SK-N-SH treated with all-trans-retinoic acid at 6 μM for 48 hours (cell line): ENCODE results near the gene DONSON.
"Not testable (repeated sequence)": the region's sequence is repeated elsewhere in the genome, so short reads cannot be mapped to it uniquely, and the experiment has no call there.

ENCODE experiments used
- ATAC-seq: fragments of 200-7000 bp; cut with Tn5 transposase; 3 replicates; pipeline ENCODE4 v1.9.1; 2020; ENCODE audit warnings: mild to moderate bottlenecking, moderate library complexity
- BACH2 ChIP-seq: fragments of 250-450 bp; sonication (Bioruptor Pico); IDR thresholded peaks from 2 replicates; pipeline ENCODE4 v1.9.0; 2021; ENCODE audit warnings: mild to moderate bottlenecking, borderline replicate concordance
- CSDC2 ChIP-seq: fragments of 250-450 bp; sonication (Bioruptor Pico); IDR thresholded peaks from 2 replicates; pipeline ENCODE4 v1.5.0; 2020; ENCODE audit warnings: mild to moderate bottlenecking, moderate library complexity
- GLIS3 ChIP-seq: fragments of 250-450 bp; sonication (Bioruptor Pico); IDR thresholded peaks from 2 replicates; pipeline ENCODE4 v1.5.0; 2020; ENCODE audit warnings: mild to moderate bottlenecking, moderate library complexity
- ISL1 ChIP-seq: fragments of 250-450 bp; sonication (Bioruptor Pico); IDR thresholded peaks from 2 replicates; pipeline ENCODE4 v2.1.2; 2022; ENCODE audit warnings: mild to moderate bottlenecking, moderate library complexity
- OSR1 ChIP-seq: fragments of 250-450 bp; sonication (Bioruptor Pico); IDR thresholded peaks from 2 replicates; pipeline ENCODE4 v1.8.0; 2022; ENCODE audit warnings: moderate library complexity, mild to moderate bottlenecking, inconsistent platforms
- PPARA ChIP-seq: fragments of 250-450 bp; sonication (Bioruptor Pico); IDR thresholded peaks from 2 replicates; pipeline ENCODE4 v1.5.0; 2020; ENCODE audit warnings: mild to moderate bottlenecking, borderline replicate concordance
- RARB ChIP-seq: fragments of 250-450 bp; sonication (Bioruptor Pico); IDR thresholded peaks from 2 replicates; pipeline ENCODE4 v1.8.0; 2021; ENCODE audit warnings: mild to moderate bottlenecking, moderate library complexity
- SNAI2 ChIP-seq: fragments of 250-450 bp; sonication (Bioruptor Pico); IDR thresholded peaks from 2 replicates; pipeline ENCODE4 v1.5.0; 2020; ENCODE audit warnings: mild to moderate bottlenecking, moderate library complexity
- TCF4 ChIP-seq: fragments of 250-450 bp; sonication (Bioruptor Pico); IDR thresholded peaks from 2 replicates; pipeline ENCODE4 v1.8.0; 2021; ENCODE audit warnings: mild to moderate bottlenecking, moderate library complexity, borderline replicate concordance
- TOX ChIP-seq: fragments of 250-450 bp; sonication (Bioruptor Pico); IDR thresholded peaks from 2 replicates; pipeline ENCODE4 v1.8.0; 2021; ENCODE audit warnings: mild to moderate bottlenecking, moderate library complexity, borderline replicate concordance
- ZC3H10 ChIP-seq: fragments of 250-450 bp; sonication (Bioruptor Pico); IDR thresholded peaks from 2 replicates; pipeline ENCODE4 v1.5.1; 2021; ENCODE audit warnings: mild to moderate bottlenecking, moderate library complexity
- ZFP30 ChIP-seq: fragments of 450-650 bp; formaldehyde crosslinking; IDR thresholded peaks from 2 replicates; pipeline ENCODE4 v1.5.0; 2022; ENCODE audit warnings: mild to moderate bottlenecking, moderate library complexity
- ZNF565 ChIP-seq: fragments of 450-650 bp; formaldehyde crosslinking; conservative IDR thresholded peaks from 2 replicates; pipeline ENCODE4 v1.5.0; 2020; ENCODE audit warnings: low read depth, mild to moderate bottlenecking, moderate library complexity
- ZNF70 ChIP-seq: fragments of 450-650 bp; formaldehyde crosslinking; IDR thresholded peaks from 2 replicates; pipeline ENCODE4 v1.5.0; 2020; ENCODE audit warnings: mild to moderate bottlenecking, moderate library complexity
- ZNF8 ChIP-seq: fragments of 450-650 bp; formaldehyde crosslinking; IDR thresholded peaks from 2 replicates; pipeline ENCODE4 v1.5.0; 2020; ENCODE audit warnings: mild to moderate bottlenecking, moderate library complexity
- TF ChIP-seq, protein P1 (sequence below): fragments of 250-450 bp; sonication (Bioruptor Pico); IDR thresholded peaks from 2 replicates; pipeline ENCODE4 v1.8.0; 2021; ENCODE audit warnings: low read depth, mild to moderate bottlenecking, moderate library complexity, borderline replicate concordance
- TF ChIP-seq, protein P2 (sequence below): fragments of 250-450 bp; sonication (Bioruptor Pico); IDR thresholded peaks from 2 replicates; pipeline ENCODE4 v1.5.1; 2021; ENCODE audit warnings: mild to moderate bottlenecking, moderate library complexity
- TF ChIP-seq, protein P3 (sequence below): fragments of 250-450 bp; sonication (Bioruptor Pico); IDR thresholded peaks from 2 replicates; pipeline ENCODE4 v1.5.1; 2020; ENCODE audit warnings: low read depth, mild to moderate bottlenecking, moderate library complexity
- TF ChIP-seq, protein P4 (sequence below): fragments of 250-450 bp; sonication (Bioruptor Pico); IDR thresholded peaks from 2 replicates; pipeline ENCODE4 v1.5.0; 2020; ENCODE audit warnings: mild to moderate bottlenecking, moderate library complexity
- TF ChIP-seq, protein P5 (sequence below): fragments of 250-450 bp; sonication (Bioruptor Pico); IDR thresholded peaks from 2 replicates; pipeline ENCODE4 v1.8.0; 2020; ENCODE audit warnings: mild to moderate bottlenecking, moderate library complexity, borderline replicate concordance

Gene DONSON, protein sequence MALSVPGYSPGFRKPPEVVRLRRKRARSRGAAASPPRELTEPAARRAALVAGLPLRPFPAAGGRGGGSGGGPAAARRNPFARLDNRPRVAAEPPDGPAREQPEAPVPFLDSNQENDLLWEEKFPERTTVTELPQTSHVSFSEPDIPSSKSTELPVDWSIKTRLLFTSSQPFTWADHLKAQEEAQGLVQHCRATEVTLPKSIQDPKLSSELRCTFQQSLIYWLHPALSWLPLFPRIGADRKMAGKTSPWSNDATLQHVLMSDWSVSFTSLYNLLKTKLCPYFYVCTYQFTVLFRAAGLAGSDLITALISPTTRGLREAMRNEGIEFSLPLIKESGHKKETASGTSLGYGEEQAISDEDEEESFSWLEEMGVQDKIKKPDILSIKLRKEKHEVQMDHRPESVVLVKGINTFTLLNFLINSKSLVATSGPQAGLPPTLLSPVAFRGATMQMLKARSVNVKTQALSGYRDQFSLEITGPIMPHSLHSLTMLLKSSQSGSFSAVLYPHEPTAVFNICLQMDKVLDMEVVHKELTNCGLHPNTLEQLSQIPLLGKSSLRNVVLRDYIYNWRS

DNA sequence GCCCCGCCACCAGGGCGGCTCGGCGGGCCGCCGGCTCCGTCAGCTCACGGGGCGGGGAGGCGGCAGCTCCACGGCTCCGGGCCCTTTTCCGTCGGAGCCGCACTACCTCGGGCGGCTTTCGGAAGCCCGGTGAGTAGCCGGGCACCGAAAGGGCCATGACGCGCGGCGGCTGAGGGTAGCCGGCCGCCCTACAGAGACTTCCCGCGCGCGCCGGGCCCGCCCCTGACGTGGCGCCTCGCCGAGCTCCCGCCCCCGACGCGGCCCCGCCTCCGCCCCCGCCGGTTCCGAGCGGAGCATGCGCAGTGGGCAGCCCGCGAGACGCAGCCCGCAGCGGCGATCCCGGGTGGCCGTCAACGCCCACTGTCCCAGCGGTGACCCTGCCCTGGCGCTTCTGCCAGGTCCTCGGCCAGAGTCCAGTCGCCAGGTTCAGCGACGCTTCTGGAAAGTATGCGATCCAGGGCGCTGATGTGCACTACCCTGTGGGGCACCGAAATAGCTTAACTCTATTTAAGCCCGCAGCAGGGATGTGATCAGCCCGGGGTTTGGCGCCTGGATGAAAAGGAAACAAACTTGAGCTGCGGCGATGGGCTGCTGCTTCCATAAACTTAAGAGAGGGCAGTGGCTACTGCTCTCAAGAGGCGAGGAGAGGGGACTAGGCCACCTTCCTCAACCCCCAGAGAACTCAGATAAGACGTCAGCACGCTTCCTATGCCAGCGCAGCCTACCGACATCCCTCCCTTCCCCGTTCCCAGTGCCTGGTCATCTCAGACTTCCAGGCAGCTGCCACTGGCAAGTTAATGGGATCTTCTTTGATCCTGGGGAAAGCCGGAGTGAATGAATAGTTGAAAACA, at the start of gene DONSON:
Gene DONSON (minus strand): TSS at position 200 of the 851 bp plus-strand sequence. CDS start 43 bp downstream, at position 157.
- ATAC-seq: peak; percentile 85
- TF ChIP-seq, protein P1, sequence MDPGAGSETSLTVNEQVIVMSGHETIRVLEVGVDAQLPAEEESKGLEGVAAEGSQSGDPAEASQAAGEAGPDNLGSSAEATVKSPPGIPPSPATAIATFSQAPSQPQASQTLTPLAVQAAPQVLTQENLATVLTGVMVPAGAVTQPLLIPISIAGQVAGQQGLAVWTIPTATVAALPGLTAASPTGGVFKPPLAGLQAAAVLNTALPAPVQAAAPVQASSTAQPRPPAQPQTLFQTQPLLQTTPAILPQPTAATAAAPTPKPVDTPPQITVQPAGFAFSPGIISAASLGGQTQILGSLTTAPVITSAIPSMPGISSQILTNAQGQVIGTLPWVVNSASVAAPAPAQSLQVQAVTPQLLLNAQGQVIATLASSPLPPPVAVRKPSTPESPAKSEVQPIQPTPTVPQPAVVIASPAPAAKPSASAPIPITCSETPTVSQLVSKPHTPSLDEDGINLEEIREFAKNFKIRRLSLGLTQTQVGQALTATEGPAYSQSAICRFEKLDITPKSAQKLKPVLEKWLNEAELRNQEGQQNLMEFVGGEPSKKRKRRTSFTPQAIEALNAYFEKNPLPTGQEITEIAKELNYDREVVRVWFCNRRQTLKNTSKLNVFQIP (CRISPR knock-in tag): no peak
- no peak for TF ChIP-seq SNAI2
- TF ChIP-seq, protein P2, sequence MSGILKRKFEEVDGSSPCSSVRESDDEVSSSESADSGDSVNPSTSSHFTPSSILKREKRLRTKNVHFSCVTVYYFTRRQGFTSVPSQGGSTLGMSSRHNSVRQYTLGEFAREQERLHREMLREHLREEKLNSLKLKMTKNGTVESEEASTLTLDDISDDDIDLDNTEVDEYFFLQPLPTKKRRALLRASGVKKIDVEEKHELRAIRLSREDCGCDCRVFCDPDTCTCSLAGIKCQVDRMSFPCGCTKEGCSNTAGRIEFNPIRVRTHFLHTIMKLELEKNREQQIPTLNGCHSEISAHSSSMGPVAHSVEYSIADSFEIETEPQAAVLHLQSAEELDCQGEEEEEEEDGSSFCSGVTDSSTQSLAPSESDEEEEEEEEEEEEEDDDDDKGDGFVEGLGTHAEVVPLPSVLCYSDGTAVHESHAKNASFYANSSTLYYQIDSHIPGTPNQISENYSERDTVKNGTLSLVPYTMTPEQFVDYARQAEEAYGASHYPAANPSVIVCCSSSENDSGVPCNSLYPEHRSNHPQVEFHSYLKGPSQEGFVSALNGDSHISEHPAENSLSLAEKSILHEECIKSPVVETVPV (CRISPR knock-in tag): 0 out of 2 replicates have a peak, but pooled peaks have one; percentile 30
- no peak for TF ChIP-seq ZFP30
- TF ChIP-seq ISL1 (CRISPR knock-in tag): no peak
- TF ChIP-seq, protein P3, sequence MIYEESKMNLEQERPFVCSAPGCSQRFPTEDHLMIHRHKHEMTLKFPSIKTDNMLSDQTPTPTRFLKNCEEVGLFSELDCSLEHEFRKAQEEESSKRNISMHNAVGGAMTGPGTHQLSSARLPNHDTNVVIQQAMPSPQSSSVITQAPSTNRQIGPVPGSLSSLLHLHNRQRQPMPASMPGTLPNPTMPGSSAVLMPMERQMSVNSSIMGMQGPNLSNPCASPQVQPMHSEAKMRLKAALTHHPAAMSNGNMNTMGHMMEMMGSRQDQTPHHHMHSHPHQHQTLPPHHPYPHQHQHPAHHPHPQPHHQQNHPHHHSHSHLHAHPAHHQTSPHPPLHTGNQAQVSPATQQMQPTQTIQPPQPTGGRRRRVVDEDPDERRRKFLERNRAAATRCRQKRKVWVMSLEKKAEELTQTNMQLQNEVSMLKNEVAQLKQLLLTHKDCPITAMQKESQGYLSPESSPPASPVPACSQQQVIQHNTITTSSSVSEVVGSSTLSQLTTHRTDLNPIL: no peak
- TF ChIP-seq GLIS3 (CRISPR knock-in tag): peak; percentile 21; the same call in 1 of the 2 replicates
- TF ChIP-seq ZNF8 (CRISPR knock-in tag): no peak
- TF ChIP-seq ZC3H10 (CRISPR knock-in tag): peak; percentile 31; the same call in 1 of the 2 replicates
- no peak for TF ChIP-seq ZNF70
- TF ChIP-seq, protein P4, sequence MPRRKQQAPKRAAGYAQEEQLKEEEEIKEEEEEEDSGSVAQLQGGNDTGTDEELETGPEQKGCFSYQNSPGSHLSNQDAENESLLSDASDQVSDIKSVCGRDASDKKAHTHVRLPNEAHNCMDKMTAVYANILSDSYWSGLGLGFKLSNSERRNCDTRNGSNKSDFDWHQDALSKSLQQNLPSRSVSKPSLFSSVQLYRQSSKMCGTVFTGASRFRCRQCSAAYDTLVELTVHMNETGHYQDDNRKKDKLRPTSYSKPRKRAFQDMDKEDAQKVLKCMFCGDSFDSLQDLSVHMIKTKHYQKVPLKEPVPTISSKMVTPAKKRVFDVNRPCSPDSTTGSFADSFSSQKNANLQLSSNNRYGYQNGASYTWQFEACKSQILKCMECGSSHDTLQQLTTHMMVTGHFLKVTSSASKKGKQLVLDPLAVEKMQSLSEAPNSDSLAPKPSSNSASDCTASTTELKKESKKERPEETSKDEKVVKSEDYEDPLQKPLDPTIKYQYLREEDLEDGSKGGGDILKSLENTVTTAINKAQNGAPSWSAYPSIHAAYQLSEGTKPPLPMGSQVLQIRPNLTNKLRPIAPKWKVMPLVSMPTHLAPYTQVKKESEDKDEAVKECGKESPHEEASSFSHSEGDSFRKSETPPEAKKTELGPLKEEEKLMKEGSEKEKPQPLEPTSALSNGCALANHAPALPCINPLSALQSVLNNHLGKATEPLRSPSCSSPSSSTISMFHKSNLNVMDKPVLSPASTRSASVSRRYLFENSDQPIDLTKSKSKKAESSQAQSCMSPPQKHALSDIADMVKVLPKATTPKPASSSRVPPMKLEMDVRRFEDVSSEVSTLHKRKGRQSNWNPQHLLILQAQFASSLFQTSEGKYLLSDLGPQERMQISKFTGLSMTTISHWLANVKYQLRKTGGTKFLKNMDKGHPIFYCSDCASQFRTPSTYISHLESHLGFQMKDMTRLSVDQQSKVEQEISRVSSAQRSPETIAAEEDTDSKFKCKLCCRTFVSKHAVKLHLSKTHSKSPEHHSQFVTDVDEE (CRISPR knock-in tag): peak; percentile 76; the same call in 1 of the 2 replicates
- TF ChIP-seq, all 23 proteins: peak for 4

DNA sequence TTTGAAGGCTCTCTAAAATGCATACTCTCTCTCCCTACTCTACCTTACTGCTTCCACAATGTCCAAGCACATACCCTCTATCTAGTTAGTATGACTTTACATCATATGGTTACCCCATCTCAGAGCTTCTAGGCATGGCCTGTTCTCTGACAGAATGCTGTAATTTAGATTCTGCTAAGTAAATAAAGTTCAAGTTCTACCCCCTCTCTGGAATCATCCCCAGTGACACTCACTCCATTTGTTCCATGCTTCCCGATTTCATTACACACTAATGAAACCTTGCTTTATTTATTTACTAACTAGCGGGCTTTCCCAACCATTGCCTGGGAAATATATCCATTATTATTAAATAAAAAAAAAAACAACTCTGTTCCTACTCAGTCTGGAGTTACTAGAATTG, 45.8 kb upstream of the DONSON start:
- no peak for ATAC-seq
- TF ChIP-seq, protein P5, sequence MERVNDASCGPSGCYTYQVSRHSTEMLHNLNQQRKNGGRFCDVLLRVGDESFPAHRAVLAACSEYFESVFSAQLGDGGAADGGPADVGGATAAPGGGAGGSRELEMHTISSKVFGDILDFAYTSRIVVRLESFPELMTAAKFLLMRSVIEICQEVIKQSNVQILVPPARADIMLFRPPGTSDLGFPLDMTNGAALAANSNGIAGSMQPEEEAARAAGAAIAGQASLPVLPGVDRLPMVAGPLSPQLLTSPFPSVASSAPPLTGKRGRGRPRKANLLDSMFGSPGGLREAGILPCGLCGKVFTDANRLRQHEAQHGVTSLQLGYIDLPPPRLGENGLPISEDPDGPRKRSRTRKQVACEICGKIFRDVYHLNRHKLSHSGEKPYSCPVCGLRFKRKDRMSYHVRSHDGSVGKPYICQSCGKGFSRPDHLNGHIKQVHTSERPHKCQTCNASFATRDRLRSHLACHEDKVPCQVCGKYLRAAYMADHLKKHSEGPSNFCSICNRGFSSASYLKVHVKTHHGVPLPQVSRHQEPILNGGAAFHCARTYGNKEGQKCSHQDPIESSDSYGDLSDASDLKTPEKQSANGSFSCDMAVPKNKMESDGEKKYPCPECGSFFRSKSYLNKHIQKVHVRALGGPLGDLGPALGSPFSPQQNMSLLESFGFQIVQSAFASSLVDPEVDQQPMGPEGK (CRISPR knock-in tag): no peak
- TF ChIP-seq RARB (CRISPR knock-in tag) (no peak), PPARA (CRISPR knock-in tag) (no peak), ZFP30 (no peak), ZNF70 (no peak), ZNF565 (CRISPR knock-in tag) (no peak), SNAI2 (no peak), OSR1 (CRISPR knock-in tag) (no peak), CSDC2 (CRISPR knock-in tag) (no peak), BACH2 (no peak), TCF4 (CRISPR knock-in tag) (no peak), ZNF8 (CRISPR knock-in tag) (no peak), TOX (CRISPR knock-in tag) (no peak)
- TF ChIP-seq, protein P2 (CRISPR knock-in tag): no peak
- TF ChIP-seq, protein P3: no peak

DNA sequence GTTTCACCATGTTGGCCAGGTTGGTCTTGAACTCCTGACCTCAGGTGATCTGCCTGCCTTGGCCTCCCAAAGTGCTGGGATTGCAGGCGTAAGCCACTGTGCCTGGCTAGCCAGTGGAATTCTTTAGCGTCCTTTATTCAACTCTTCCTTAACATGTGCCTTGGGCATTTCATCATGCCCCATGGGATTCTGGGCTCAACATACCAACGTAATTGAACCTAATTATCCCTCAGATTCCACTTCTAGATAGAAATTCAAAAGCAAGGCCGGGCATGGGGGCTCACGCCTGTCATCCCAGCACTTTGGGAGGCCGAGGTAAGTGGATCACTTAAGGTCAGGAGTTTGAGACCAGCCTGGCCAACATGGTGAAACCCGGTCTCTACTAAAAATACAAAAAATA, 37.7 kb upstream of the DONSON start:
- not testable (repeated sequence) for ATAC-seq
